MM.1S (cell line): ENCODE data around the gene ARMC3.
A peak's percentile ranks its signal among the peaks of the same experiment; 100 is the strongest.

Experiments used
- DNase-seq: peaks from one replicate; pipeline ENCODE4 v3.0.0-alpha.2; 2015
- H2AFZ ChIP-seq: fragments of 300-600 bp; sonication (generic); 2 replicates; pipeline ENCODE4 v1.6.0; 2016; ENCODE audit warnings: antibody characterized with exemption, low read length
- H3F3A ChIP-seq: fragments of 300-600 bp; sonication (generic); 2 replicates; pipeline ENCODE4 v1.6.1; 2016; ENCODE audit warnings: mild to moderate bottlenecking, antibody characterized with exemption, low read length, moderate library complexity, mixed read lengths; ENCODE audit not compliant: insufficient read depth
- H3K27ac ChIP-seq: fragments of 300-600 bp; sonication (generic); 2 replicates; pipeline ENCODE4 v1.5.1; 2016; ENCODE audit warnings: mild to moderate bottlenecking, low read length
- H3K27me3 ChIP-seq: fragments of 300-600 bp; sonication (generic); replicated peaks from 2 replicates; pipeline ENCODE4 v1.6.0; 2016; ENCODE audit warnings: low read length; ENCODE audit not compliant: insufficient read depth
- H3K36me3 ChIP-seq: fragments of 300-600 bp; sonication (generic); replicated peaks from 2 replicates; pipeline ENCODE4 v1.6.1; 2016; ENCODE audit warnings: mild to moderate bottlenecking, low read length, mixed read lengths; ENCODE audit not compliant: insufficient read depth
- H3K4me1 ChIP-seq: fragments of 300-600 bp; sonication (generic); 2 replicates; pipeline ENCODE4 v1.6.1; 2016; ENCODE audit warnings: low read length, mixed read lengths
- H3K4me2 ChIP-seq: fragments of 300-600 bp; sonication (generic); 2 replicates; pipeline ENCODE4 v1.6.0; 2016; ENCODE audit warnings: low read depth, low read length
- H3K4me3 ChIP-seq: fragments of 300-600 bp; sonication (generic); 2 replicates; pipeline ENCODE4 v1.5.1; 2016; ENCODE audit warnings: low read length, mixed read lengths
- H3K79me2 ChIP-seq: fragments of 300-600 bp; sonication (generic); 2 replicates; pipeline ENCODE4 v1.6.1; 2016; ENCODE audit warnings: mixed run types, low read length, mixed read lengths
- H3K9ac ChIP-seq: fragments of 300-600 bp; sonication (generic); 2 replicates; pipeline ENCODE4 v1.6.1; 2016; ENCODE audit warnings: low read length, mixed read lengths
- H3K9me2 ChIP-seq: fragments of 300-600 bp; sonication (generic); replicated peaks from 2 replicates; pipeline ENCODE4 v1.6.1; 2016; ENCODE audit warnings: mild to moderate bottlenecking, low read length, mixed read lengths; ENCODE audit not compliant: insufficient read depth
- H3K9me3 ChIP-seq: fragments of 300-600 bp; sonication (generic); replicated peaks from 2 replicates; pipeline ENCODE4 v1.6.1; 2016; ENCODE audit warnings: mild to moderate bottlenecking, low read length, mixed read lengths; ENCODE audit not compliant: insufficient read depth
- H4K20me1 ChIP-seq: fragments of 300-600 bp; sonication (generic); 2 replicates; pipeline ENCODE4 v1.6.1; 2016; ENCODE audit warnings: mild to moderate bottlenecking, low read length, moderate library complexity, mixed read lengths; ENCODE audit not compliant: insufficient read depth
- CTCF ChIP-seq: fragments of 300-600 bp; sonication (generic); IDR thresholded peaks from 2 replicates; pipeline ENCODE4 v1.5.1; 2016; ENCODE audit warnings: antibody characterized with exemption, low read length, mixed read lengths
- EZH2 ChIP-seq: fragments of 300-600 bp; sonication (generic); optimal IDR thresholded peaks from 2 replicates; pipeline ENCODE3; 2017; ENCODE audit warnings: low read depth, mild to moderate bottlenecking, antibody characterized with exemption, low read length, mixed read lengths
- EZH2phosphoT487 ChIP-seq: fragments of 300-600 bp; sonication (generic); IDR thresholded peaks from 2 replicates; pipeline ENCODE4 v1.6.1; 2018; ENCODE audit warnings: antibody characterized with exemption, low read length

The ARMC3 gene

DNA sequence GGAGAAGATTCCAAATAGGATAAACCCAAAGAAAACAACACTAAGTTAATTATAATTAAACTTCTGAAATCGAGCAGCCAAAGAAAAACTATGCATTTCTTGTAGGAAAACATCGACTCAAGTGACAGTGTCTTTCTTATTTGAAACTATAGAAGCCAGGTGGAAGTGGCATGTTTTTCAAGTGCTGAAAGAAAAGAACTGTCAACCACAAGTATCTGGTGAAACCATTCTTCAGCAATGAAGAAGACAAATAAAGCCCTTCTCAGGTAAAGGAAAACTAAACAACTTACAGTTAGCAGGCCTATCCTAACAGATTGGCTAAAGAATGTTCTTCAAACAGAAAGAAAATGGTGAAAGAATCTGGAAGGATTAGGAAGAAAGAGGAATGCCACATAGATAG is 96.1 kb downstream of the ARMC3 start:
- no peaks in the 10 kb centered on the region for H3K9me2 ChIP-seq
- H3K4me1 ChIP-seq: peaks cover 17% of the 10 kb centered on the region
- TF ChIP-seq CTCF (no peak), EZH2 (no peak), EZH2phosphoT487 (no peak)
- no peaks in the 10 kb centered on the region for H3K27me3 ChIP-seq
- peak overlapping the region; percentile 22; the same call in 1 of the 2 replicates for H3K27ac ChIP-seq
- no peaks in the 10 kb centered on the region for H3K79me2 ChIP-seq
- H3K9me3 ChIP-seq: no peaks in the 10 kb centered on the region
- H3K4me3 ChIP-seq: no peak overlapping the region
- no peaks in the 10 kb centered on the region for H3K36me3 ChIP-seq
- no peak overlapping the region for H2AFZ ChIP-seq
- peak; percentile 71 for DNase-seq
- peaks cover 3% of the 10 kb centered on the region; the same call in 1 of the 2 replicates for H3F3A ChIP-seq
- no peak overlapping the region for H3K9ac ChIP-seq
- H3K4me2 ChIP-seq: peak overlapping the region; percentile 25; the same call in 1 of the 2 replicates
- H4K20me1 ChIP-seq: no peaks in the 10 kb centered on the region

DNA sequence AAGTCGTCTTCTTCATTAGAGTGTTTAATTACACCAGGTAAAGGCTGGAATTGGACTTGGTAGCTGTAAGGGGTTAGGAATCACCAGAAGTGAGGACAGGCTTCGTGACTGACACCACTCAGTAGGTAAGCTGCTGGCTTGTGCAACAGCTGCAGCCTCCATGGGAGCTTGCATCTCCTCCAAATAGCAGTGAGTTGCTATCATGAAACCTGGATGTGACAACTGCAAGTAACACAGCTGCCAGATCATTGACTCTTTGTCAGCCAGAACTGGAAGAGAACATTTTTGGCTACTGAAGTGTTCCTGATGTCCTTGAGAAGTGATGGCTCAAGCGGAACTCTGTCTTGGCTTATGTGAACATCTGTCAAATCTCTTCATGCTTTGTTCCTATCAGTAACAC is 103.5 kb downstream of the ARMC3 start:
- no peak overlapping the region for H3K4me2 ChIP-seq
- H3K9me3 ChIP-seq: no peaks in the 10 kb centered on the region
- H4K20me1 ChIP-seq: no peaks in the 10 kb centered on the region
- no peak for DNase-seq
- no peaks in the 10 kb centered on the region for H3K9me2 ChIP-seq
- no peak overlapping the region for H3K27ac ChIP-seq
- no peak overlapping the region for H3K4me3 ChIP-seq
- H3K27me3 ChIP-seq: no peaks in the 10 kb centered on the region
- H3K9ac ChIP-seq: no peak overlapping the region
- no peaks in the 10 kb centered on the region for H3K36me3 ChIP-seq
- no peaks in the 10 kb centered on the region for H3F3A ChIP-seq
- TF ChIP-seq CTCF: no peak
- no peaks in the 10 kb centered on the region for H3K4me1 ChIP-seq
- H3K79me2 ChIP-seq: no peaks in the 10 kb centered on the region
- no peak overlapping the region for H2AFZ ChIP-seq

DNA sequence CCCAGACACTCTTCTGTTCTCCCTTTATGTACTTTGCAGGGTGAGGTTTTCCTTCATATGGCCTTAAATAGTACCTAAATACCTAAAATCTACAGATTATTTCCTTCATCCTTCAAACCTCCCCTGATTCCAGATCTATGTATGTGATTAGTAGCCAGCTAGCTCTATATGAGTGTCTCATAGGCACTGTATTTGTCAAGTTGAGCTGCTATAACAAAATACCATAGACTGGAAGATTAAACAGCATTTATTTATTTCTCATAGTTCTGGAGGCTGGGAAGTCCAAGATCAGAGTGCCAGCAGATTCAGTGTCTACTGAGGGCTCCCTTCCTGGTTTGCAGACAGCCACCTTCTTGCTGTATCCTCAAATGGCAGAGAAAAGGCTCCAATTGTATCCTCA is 106.9 kb downstream of the ARMC3 start:
- TF ChIP-seq EZH2phosphoT487 (no peak), CTCF (no peak), EZH2 (no peak)
- no peak overlapping the region for H3K4me2 ChIP-seq
- no peak overlapping the region for H2AFZ ChIP-seq
- H3K27ac ChIP-seq: no peak overlapping the region
- H3K9me2 ChIP-seq: no peaks in the 10 kb centered on the region
- H3K9ac ChIP-seq: no peak overlapping the region
- H3K27me3 ChIP-seq: no peaks in the 10 kb centered on the region
- H3K79me2 ChIP-seq: no peaks in the 10 kb centered on the region
- H4K20me1 ChIP-seq: no peaks in the 10 kb centered on the region
- no peaks in the 10 kb centered on the region for H3K36me3 ChIP-seq
- H3K4me1 ChIP-seq: no peaks in the 10 kb centered on the region
- H3F3A ChIP-seq: no peaks in the 10 kb centered on the region
- no peaks in the 10 kb centered on the region for H3K9me3 ChIP-seq
- H3K4me3 ChIP-seq: no peak overlapping the region
- DNase-seq: no peak

GRCh38 chr10:23035569-23035968 is 107.7 kb downstream of the ARMC3 start:
- Histone ChIP-seq H3K9me3 (no peaks in the 10 kb centered on the region), H4K20me1 (no peaks in the 10 kb centered on the region), H2AFZ (no peak overlapping the region), H3K27ac (no peak overlapping the region), H3K9ac (no peak overlapping the region), H3K36me3 (no peaks in the 10 kb centered on the region), H3K9me2 (no peaks in the 10 kb centered on the region), H3F3A (no peaks in the 10 kb centered on the region), H3K4me2 (no peak overlapping the region), H3K4me1 (no peaks in the 10 kb centered on the region), H3K4me3 (no peak overlapping the region), H3K79me2 (no peaks in the 10 kb centered on the region), H3K27me3 (no peaks in the 10 kb centered on the region)
- TF ChIP-seq EZH2phosphoT487: no peak
- peak; percentile 14; the same call in 1 of the 2 replicates for TF ChIP-seq CTCF
- no peak for DNase-seq
